ENCODE results near the gene SLC17A9. TPM values are rescaled to one million over a fixed set of nuclear protein-coding genes. Genes with fewer than 3 reads are reported as not detected.

SLC17A9 gene
- total RNA-seq, 6 experiments from 2014 or later, result 32.8 to 47.0 (median 35.7) TPM

DNA sequence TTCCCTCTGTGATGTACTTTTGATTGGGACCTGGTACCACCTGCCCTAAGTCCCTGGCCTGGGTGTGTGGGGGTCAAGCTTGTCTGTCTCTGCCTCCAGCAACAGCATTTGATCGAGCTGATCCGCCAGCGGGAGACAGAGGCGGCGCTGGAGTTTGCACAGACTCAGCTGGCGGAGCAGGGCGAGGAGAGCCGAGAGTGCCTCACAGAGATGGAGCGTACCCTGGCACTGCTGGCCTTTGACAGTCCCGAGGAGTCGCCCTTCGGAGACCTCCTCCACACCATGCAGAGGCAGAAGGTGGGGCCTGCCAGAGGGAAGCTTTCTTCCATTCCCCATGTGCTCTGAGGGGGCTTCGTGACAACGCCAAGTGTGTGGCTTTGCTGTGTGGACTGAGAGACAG is 9.1 kb upstream of the SLC17A9 start:
- H3K4me3 Mint-ChIP-seq, result no peak overlapping the region
- no peak for DNase-seq
- TF ChIP-seq CTCF (IDR thresholded peaks at IDR 0.05), result no peak
- peaks cover 58% of the 10 kb centered on the region for H3K36me3 Mint-ChIP-seq (ENCODE audit: low read depth)
- no peaks in the 10 kb centered on the region for H3K9me3 Mint-ChIP-seq
- H3K27me3 Mint-ChIP-seq (ENCODE audit: insufficient read depth), result peaks cover 1% of the 10 kb centered on the region
- no peak overlapping the region for H3K27ac Mint-ChIP-seq
- H3K4me1 Mint-ChIP-seq (ENCODE audit: low read depth), result peaks cover 27% of the 10 kb centered on the region

DNA sequence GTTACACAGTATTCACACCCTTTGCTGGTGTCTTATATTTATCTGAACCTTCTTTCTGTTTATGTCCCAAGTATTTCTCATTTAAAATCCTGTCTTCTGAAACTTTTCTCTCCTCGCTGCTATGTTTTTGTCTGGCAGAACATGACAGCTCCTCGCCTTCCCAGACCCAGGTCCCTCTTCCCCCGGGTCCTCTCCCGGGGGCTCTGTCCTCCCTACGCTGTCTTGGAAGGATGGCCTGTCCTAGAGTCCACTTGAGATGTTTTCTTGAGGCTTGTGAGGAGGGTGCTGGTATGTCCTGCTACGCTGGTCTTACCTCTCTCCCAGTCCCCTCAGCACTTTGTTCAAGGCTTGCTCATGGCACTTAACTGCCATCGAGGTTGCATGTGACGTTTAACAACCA is 8.3 kb upstream of the SLC17A9 start:
- no peak overlapping the region for H3K4me3 Mint-ChIP-seq
- no peak for DNase-seq
- H3K27me3 Mint-ChIP-seq (ENCODE audit: insufficient read depth), result peaks cover 1% of the 10 kb centered on the region
- no peak overlapping the region for H3K27ac Mint-ChIP-seq
- peaks cover 59% of the 10 kb centered on the region for H3K36me3 Mint-ChIP-seq (ENCODE audit: low read depth)
- no peaks in the 10 kb centered on the region for H3K9me3 Mint-ChIP-seq
- no peak for TF ChIP-seq CTCF (IDR thresholded peaks at IDR 0.05)
- H3K4me1 Mint-ChIP-seq (ENCODE audit: low read depth), result peaks cover 19% of the 10 kb centered on the region

- TF ChIP-seq CTCF (IDR thresholded peaks at IDR 0.05), result no peak
- Mint-ChIP-seq H3K36me3 (ENCODE audit: low read depth) (peaks cover 59% of the 10 kb centered on the region), H3K4me1 (ENCODE audit: low read depth) (peaks cover 13% of the 10 kb centered on the region), H3K9me3 (no peaks in the 10 kb centered on the region), H3K27me3 (ENCODE audit: insufficient read depth) (peaks cover 1% of the 10 kb centered on the region; the same call in 1 of the 2 replicates), H3K4me3 (no peak overlapping the region), H3K27ac (no peak overlapping the region)
- DNase-seq, result no peak
Observed at GRCh38 chr20:62944746-62945145, 7.8 kb upstream of the SLC17A9 start.

DNA sequence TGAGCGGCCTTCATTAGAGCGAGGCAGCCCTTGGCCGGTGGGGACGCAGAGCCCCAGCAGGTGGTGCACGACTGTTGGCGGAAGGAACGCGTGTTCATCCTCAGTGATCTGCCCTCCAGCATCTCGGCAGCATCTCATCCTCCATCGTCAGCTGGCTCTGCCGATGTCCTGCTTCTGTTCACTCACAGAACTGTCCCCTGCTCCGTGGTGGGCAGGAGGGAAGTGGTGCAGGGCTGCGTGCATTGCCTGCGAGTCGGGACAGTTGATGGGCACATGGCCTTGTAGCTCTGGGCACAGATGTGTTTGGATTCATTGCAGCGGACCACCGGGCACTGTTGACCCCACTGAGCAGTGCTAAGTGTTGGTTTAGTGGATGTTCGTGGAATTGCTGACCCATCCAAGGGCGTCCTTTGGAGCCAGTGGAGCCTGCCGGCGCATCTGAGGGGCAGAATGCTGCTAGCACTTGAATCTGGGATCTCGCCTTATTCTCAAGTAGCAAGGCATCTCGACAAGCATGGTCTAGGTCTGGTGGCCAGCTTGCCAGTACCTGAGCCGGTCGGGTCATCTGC is 6.7 kb upstream of the SLC17A9 start:
- Mint-ChIP-seq H3K27ac (no peak overlapping the region), H3K4me1 (ENCODE audit: low read depth) (peaks cover 12% of the 10 kb centered on the region), H3K4me3 (no peak overlapping the region), H3K36me3 (ENCODE audit: low read depth) (peaks cover 68% of the 10 kb centered on the region), H3K27me3 (ENCODE audit: insufficient read depth) (peaks cover 1% of the 10 kb centered on the region; the same call in 1 of the 2 replicates), H3K9me3 (no peaks in the 10 kb centered on the region)
- TF ChIP-seq CTCF (IDR thresholded peaks at IDR 0.05), result no peak
- no peak for DNase-seq

- Mint-ChIP-seq H3K36me3 (ENCODE audit: low read depth) (peaks cover 61% of the 10 kb centered on the region), H3K4me1 (ENCODE audit: low read depth) (peaks cover 3% of the 10 kb centered on the region), H3K27ac (no peak overlapping the region), H3K9me3 (no peaks in the 10 kb centered on the region), H3K4me3 (no peak overlapping the region), H3K27me3 (ENCODE audit: insufficient read depth) (peaks cover 1% of the 10 kb centered on the region; the same call in 1 of the 2 replicates)
- DNase-seq, result no peak
- no peak for TF ChIP-seq CTCF (IDR thresholded peaks at IDR 0.05)
Observed at GRCh38 chr20:62946918-62947317, 5.6 kb upstream of the SLC17A9 start.
